ENCODE results near the gene ZC3H7B. TPM values are rescaled to one million over a fixed set of nuclear protein-coding genes. Genes with fewer than 3 reads are reported as not detected.

Gene ZC3H7B
- total RNA-seq, 1 donor: 53.6 TPM

GRCh38 chr22:41377846-41378245, 76.5 kb downstream of the ZC3H7B start:
- Histone ChIP-seq H3K9me3 (ENCODE audit: low read depth, low read length) (no peaks in the 10 kb centered on the region), H3K4me3 (ENCODE audit: insufficient read depth, low read length) (no peak overlapping the region), H3K36me3 (ENCODE audit: insufficient read depth, low read length) (no peaks in the 10 kb centered on the region), H4K20me1 (ENCODE audit: insufficient read depth, low read length) (no peaks in the 10 kb centered on the region), H3K4me1 (ENCODE audit: insufficient read depth, low read length) (peaks cover 19% of the 10 kb centered on the region), H3K4me2 (ENCODE audit: insufficient read depth, low read length) (no peak overlapping the region), H2AFZ (ENCODE audit: low read length) (no peak overlapping the region), H3K27me3 (ENCODE audit: insufficient read depth, low read length) (no peaks in the 10 kb centered on the region), H3K79me2 (ENCODE audit: insufficient read depth, low read length) (peaks cover 3% of the 10 kb centered on the region), H3K27ac (ENCODE audit: low read depth, low read length) (no peak overlapping the region)
- peak; percentile 57 for DNase-seq (ENCODE audit: insufficient read length, low spot score, missing footprints)
- TF ChIP-seq CTCF (IDR thresholded peaks at IDR 0.05; ENCODE audit: extremely low read depth, low read depth, low read length): no peak

GRCh38 chr22:41380993-41381328, 79.6 kb downstream of the ZC3H7B start:
- Histone ChIP-seq H4K20me1 (ENCODE audit: insufficient read depth, low read length) (no peaks in the 10 kb centered on the region), H3K27me3 (ENCODE audit: insufficient read depth, low read length) (no peaks in the 10 kb centered on the region), H2AFZ (ENCODE audit: low read length) (peak overlapping the region; percentile 60), H3K4me1 (ENCODE audit: insufficient read depth, low read length) (peaks cover 21% of the 10 kb centered on the region), H3K4me2 (ENCODE audit: insufficient read depth, low read length) (peak overlapping the region; percentile 91), H3K27ac (ENCODE audit: low read depth, low read length) (peak overlapping the region; percentile 90), H3K36me3 (ENCODE audit: insufficient read depth, low read length) (no peaks in the 10 kb centered on the region), H3K9me3 (ENCODE audit: low read depth, low read length) (no peaks in the 10 kb centered on the region), H3K4me3 (ENCODE audit: insufficient read depth, low read length) (peak overlapping the region; percentile 79), H3K79me2 (ENCODE audit: insufficient read depth, low read length) (peaks cover 3% of the 10 kb centered on the region)
- DNase-seq (ENCODE audit: insufficient read length, low spot score, missing footprints): peak; percentile 97
- TF ChIP-seq CTCF (IDR thresholded peaks at IDR 0.05; ENCODE audit: extremely low read depth, low read depth, low read length): no peak

DNA sequence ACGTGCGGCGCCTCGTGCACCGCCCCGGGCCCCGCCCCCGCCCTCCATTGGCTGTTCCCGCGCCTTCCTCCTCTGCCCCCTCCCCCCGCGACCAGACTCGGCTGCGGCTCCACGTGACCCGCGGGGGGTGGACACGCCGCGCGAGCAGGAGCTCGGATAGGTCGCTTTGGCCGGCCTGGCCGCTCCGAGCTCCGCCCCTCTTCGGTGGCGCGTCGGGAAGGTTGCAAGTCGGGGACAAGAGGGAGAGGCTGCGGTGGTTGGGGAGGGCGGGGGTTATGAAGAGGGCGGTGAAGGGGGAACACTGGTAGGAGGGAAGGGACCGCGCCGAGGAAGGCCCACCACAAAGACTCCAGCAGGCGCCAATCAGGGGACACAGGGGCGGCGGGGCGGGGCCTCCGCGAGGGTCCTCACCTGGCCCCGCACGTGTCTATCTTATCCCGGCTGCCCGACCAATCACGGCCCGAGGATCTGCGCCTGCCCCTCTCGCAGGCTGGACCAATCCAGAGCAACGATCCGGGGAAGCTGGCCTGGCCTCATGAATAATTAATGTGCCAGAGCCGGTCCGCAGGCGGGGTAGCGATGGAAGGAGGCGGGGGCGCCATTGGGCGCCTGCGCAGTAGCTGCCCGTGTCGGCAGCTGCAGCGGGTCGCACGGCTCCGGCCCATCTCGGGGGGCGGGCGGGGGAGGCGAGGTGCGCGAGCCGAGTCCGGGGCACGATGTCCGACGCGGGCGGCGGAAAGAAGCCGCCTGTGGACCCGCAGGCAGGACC, 80.2 kb downstream of the ZC3H7B start, which contains the start of gene TEF:
Gene TEF, plus strand, starts transcription at position 614 of the 769 bp plus-strand sequence. Its CDS starts 103 bp downstream, at position 717.
- peak within 1 kb of the TSS; percentile 91 for H3K4me2 ChIP-seq (ENCODE audit: insufficient read depth, low read length)
- no peaks in the 10 kb centered on the region for H3K9me3 ChIP-seq (ENCODE audit: low read depth, low read length)
- H2AFZ ChIP-seq (ENCODE audit: low read length): peak within 1 kb of the TSS; percentile 86
- DNase-seq (ENCODE audit: insufficient read length, low spot score, missing footprints): peak; percentile 100
- TF ChIP-seq CTCF (IDR thresholded peaks at IDR 0.05; ENCODE audit: extremely low read depth, low read depth, low read length): no peak
- no peaks in the 10 kb centered on the region for H4K20me1 ChIP-seq (ENCODE audit: insufficient read depth, low read length)
- peaks cover 21% of the 10 kb centered on the region for H3K4me1 ChIP-seq (ENCODE audit: insufficient read depth, low read length)
- peaks cover 3% of the 10 kb centered on the region for H3K79me2 ChIP-seq (ENCODE audit: insufficient read depth, low read length)
- H3K36me3 ChIP-seq (ENCODE audit: insufficient read depth, low read length): no peaks in the 10 kb centered on the region
- peak within 1 kb of the TSS; percentile 79 for H3K4me3 ChIP-seq (ENCODE audit: insufficient read depth, low read length)
- no peaks in the 10 kb centered on the region for H3K27me3 ChIP-seq (ENCODE audit: insufficient read depth, low read length)
- H3K27ac ChIP-seq (ENCODE audit: low read depth, low read length): peak within 1 kb of the TSS; percentile 91

- Histone ChIP-seq H2AFZ (ENCODE audit: low read length) (peak overlapping the region; percentile 86), H4K20me1 (ENCODE audit: insufficient read depth, low read length) (no peaks in the 10 kb centered on the region), H3K9me3 (ENCODE audit: low read depth, low read length) (no peaks in the 10 kb centered on the region), H3K4me3 (ENCODE audit: insufficient read depth, low read length) (peak overlapping the region; percentile 79), H3K27ac (ENCODE audit: low read depth, low read length) (peak overlapping the region; percentile 91), H3K4me1 (ENCODE audit: insufficient read depth, low read length) (peaks cover 21% of the 10 kb centered on the region), H3K27me3 (ENCODE audit: insufficient read depth, low read length) (no peaks in the 10 kb centered on the region), H3K4me2 (ENCODE audit: insufficient read depth, low read length) (peak overlapping the region; percentile 91), H3K79me2 (ENCODE audit: insufficient read depth, low read length) (peaks cover 3% of the 10 kb centered on the region), H3K36me3 (ENCODE audit: insufficient read depth, low read length) (peaks cover under 1% of the 10 kb centered on the region)
- DNase-seq (ENCODE audit: insufficient read length, low spot score, missing footprints): peak; percentile 92
- TF ChIP-seq CTCF (IDR thresholded peaks at IDR 0.05; ENCODE audit: extremely low read depth, low read depth, low read length): no peak
Observed at GRCh38 chr22:41382098-41382578, 80.8 kb downstream of the ZC3H7B start.
